A673 (cell line): ENCODE measurements around the gene H1-8.

Source experiments
- CTCF ChIP-seq: fragments of 300-800, 200-600 bp; sonication (generic); conservative IDR thresholded peaks from 2 replicates; pipeline ENCODE4 v1.5.1; 2017; ENCODE audit warnings: low read depth, mild to moderate bottlenecking, antibody characterized with exemption, low read length, moderate library complexity, mixed read lengths
- EZH2 ChIP-seq: fragments of 200-600 bp; sonication (generic); IDR thresholded peaks from 2 replicates; pipeline ENCODE4 v1.6.1; 2017; ENCODE audit warnings: borderline replicate concordance, low read depth, mild to moderate bottlenecking, mixed read lengths, antibody characterized with exemption, low read length; ENCODE audit not compliant: poor library complexity, severe bottlenecking

DNA sequence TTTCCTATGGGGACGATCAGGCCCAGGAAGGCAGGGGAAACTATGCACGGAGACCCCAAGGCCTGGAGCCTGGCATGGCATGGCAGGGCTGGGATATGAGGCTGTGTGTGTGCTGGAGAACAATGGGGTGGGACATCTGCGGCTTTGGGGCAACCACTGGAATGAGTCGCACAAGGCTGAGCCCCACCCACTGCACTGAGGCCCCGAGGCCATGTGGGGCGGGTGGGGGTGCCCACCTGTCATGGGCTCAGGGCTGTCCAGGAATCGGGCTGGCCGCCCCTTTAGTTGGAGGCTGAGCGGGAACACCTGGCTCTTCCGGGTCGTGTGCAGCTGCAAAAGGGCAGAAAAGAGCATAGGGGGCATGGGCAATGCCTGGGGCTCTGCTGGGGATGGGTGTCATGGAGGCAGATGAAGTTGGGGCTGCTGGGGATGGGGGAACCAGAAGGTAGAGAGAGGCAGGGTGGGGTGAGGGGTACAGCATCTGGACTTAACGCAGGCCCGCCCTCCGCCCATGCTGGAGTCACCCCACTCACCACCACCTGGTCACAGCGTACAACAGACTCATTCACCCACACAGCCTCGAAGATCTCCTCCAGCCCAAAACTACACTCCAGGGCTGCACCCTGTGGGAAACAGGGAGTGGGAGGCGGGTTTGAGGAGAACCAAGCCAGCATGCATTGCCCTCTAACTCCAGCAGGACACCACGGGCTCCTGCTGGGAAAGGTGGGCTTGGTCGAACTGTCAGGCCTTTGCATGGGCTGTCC is 32.4 kb downstream of the H1-8 start:
- TF ChIP-seq CTCF (no peak), EZH2 (no peak)
